Heart right ventricle (tissue), 16 donors: Measurements from ENCODE around the gene RARRES2. TPM values are rescaled to one million over a fixed set of nuclear protein-coding genes. Genes with fewer than 3 reads are reported as not detected.

Experiments used
- ATAC-seq, 8 donors: fragments of 200-7000 bp; cut with Tn5 transposase; one replicate each; pipeline ENCODE4 v1.9.1; 2020; ENCODE audit warnings: mild to moderate bottlenecking in 8 of 8, moderate library complexity in 8 of 8, moderate number of reproducible peaks in 1 of 8
- DNase-seq, 2 donors: peaks; one replicate each; pipeline ENCODE4 v3.0.0-alpha.2; 2020
- H3K27ac ChIP-seq, 10 donors: fragments of 200-600 bp; sonication (generic) in 2 of 10; one replicate each; pipeline versions ENCODE4 v1.5.0 to v1.8.0; 2020 to 2022; ENCODE audit warnings: mild to moderate bottlenecking in 3 of 10
- H3K27me3 ChIP-seq, 7 donors: fragments of 200-600 bp; one replicate each; pipeline ENCODE4 v1.8.0; 2021 to 2022; ENCODE audit warnings: mild to moderate bottlenecking in 2 of 7
- H3K36me3 ChIP-seq, 9 donors: fragments of 200-600 bp; sonication (generic) in 1 of 9; one replicate each; pipeline versions ENCODE4 v1.5.0 to v1.8.0; 2020 to 2022; ENCODE audit warnings: mild to moderate bottlenecking in 2 of 9
- H3K4me1 ChIP-seq, 9 donors: fragments of 200-600 bp; sonication (generic) in 1 of 9; one replicate each; pipeline versions ENCODE4 v1.5.0 to v1.8.0; 2020 to 2022; ENCODE audit warnings: mild to moderate bottlenecking in 4 of 9
- H3K4me3 ChIP-seq, 10 donors: fragments of 200-600 bp; sonication (generic) in 2 of 10; one replicate each; pipeline versions ENCODE4 v1.5.0 to v1.8.0; 2020 to 2022; ENCODE audit warnings: mild to moderate bottlenecking in 7 of 10, moderate library complexity in 2 of 10
- H3K9me3 ChIP-seq, 11 donors: fragments of 200-600 bp in 10 of 11; sonication (generic) in 2 of 11; one replicate each; pipeline versions ENCODE4 v1.5.0 to v1.8.0; 2013 to 2022; ENCODE audit warnings: mild to moderate bottlenecking in 2 of 11, control low read depth in 1 of 11, moderate library complexity in 1 of 11
- CTCF ChIP-seq, 9 donors: fragments of 200-600 bp; sonication (generic) in 2 of 9; IDR thresholded peaks; one replicate each; pipeline versions ENCODE4 v1.5.0 to v1.8.0; 2021 to 2022; ENCODE audit warnings: antibody characterized with exemption in 9 of 9, mild to moderate bottlenecking in 5 of 9, moderate library complexity in 1 of 9
- WGBS, 2 donors: extraction: QIAGEN DNeasy Blood & Tissue Kit; methylation state at CpG; one replicate each; pipeline ENCODE4 v1.1.7; 2013; ENCODE audit warnings: inconsistent platforms in 1 of 2; 5-methylcytosine and 5-hydroxymethylcytosine counted together
- intact Hi-C, 10 donors: fragments of 100-400 bp; cut with DNase I; formaldehyde crosslinking; loops; one replicate each; pipeline versions ENCODE4 v1.11.1 to v1.14.2; 2022
- polyA plus RNA-seq, 2 donors: library from polyadenylated mRNA; stranded (reverse); fragments of 200-250 nt; gene quantifications; one replicate each; pipeline ENCODE4 v1.2.3, GENCODE V29; 2013
- total RNA-seq, 10 donors: library from RNA; stranded (reverse); fragmentation: NEBNext Ultra II Directional in 3 of 10; extraction: Animal tissue kit (Norgen Biotek cat#: 25700) in 3 of 10; gene quantifications; one replicate each; pipeline versions ENCODE4 v1.2.1 to v1.2.4, GENCODE V29; 2021 to 2023
- donor health status: Arrhythmogenic right ventricular cardiomyopathy.
- donor health status: ischemic (EF 13 %, LVEDD 7.1; RV severe dilation, severe dysfunction).
- donor health status: healthy with polysubstance abuse.
- donor health status: DM: no; HTN: yes; CAD: no.
- donor health status: DM: no; HTN: no; CAD: no.
- donor health status: ischemic (EF 25% LVEDD 6.9; RV normal size, moderate dysfunction).
- donor health status: ischemic (EF 25% LVEDD 5.7; RV mildly dilated, moderate dysfunction).
- donor health status: healthy.
- donor health status: DM: yes; HTN: yes; CAD: no.
- donor health status: Ischemic cardiomyopathy.
- donor health status: ischemic (EF 35%, LVEDD 5.7; RV mildly dilated, moderate dysfunction).
- donor health status: nonischemic (EF 11% LVEDD 7.7; RV severe dilation, severe dysfunction).
- donor health status: DM: yes; HTN: yes; CAD: no.
- donor health status: PGD.
- donor health status: ischemic (EF 29% LVEDD 5.4; RV normal size, mild dysfunction).
- donor health status: nonischemic (EF 23%, LVEDD 6.1; RV moderate dilation, normal function).

The RARRES2 gene
- total and polyA plus RNA-seq, 12 donors = 6.7 to 33.0 (median 18.4) TPM

DNA sequence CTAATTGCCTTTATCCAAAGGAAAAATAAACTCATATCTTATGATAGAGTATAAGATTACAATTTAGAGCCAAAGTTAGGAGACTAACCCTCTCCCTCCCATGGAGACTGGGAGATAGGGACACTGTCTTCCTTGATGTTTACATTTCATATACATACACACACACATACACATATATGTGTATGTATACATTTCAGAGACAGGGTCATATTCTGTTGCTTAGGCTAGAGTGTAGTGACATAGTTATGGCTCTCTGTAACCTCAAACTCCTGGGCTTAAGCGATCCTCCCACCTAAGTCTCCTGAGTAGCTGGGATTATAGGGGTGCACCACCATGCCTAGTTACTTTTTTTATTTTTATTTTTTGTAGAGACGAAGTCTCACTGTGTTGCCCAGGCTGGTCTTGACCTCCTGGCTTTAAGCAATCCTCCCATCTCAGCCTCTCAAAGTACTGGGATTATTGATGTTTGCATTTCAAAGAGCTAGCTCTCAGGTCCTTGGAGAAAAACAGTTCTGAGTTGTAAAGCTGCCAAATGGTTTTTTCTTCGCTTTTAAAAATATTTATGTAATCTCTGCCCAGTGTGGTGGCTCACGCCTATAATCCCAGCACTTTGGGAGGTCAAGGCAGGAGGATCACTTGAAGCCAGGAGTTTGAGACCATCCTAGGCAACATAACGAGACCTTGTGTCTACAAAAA is 19.1 kb upstream of the RARRES2 start:
- peaks cover 0 to 28% (median 3%) of the 10 kb centered on the region in 9 donors for H3K4me1 ChIP-seq
- H3K36me3 ChIP-seq = no peaks in the 10 kb centered on the region
- H3K27me3 ChIP-seq = no peaks in the 10 kb centered on the region
- TF ChIP-seq CTCF (IDR thresholded peaks at IDR 0.05) = no peak
- H3K4me3 ChIP-seq = no peak overlapping the region
- H3K27ac ChIP-seq = no peak overlapping the region
- no peak for DNase-seq
- intact Hi-C loops = loop anchor here in 2 of 10 donors (5.0 to 10.0 kb wide), 2 partner anchors 52 to 394 kb away; no protein-coding TSS in a partner anchor
- 87 to 90% methylated on average over 5 of the region's 5 CpGs for WGBS, 2 donors
- H3K9me3 ChIP-seq = no peaks in the 10 kb centered on the region
- no peak for ATAC-seq

- Histone ChIP-seq H3K27me3 (no peaks in the 10 kb centered on the region), H3K9me3 (no peaks in the 10 kb centered on the region), H3K4me3 (no peak overlapping the region), H3K4me1 (peaks cover 0 to 24% (median 3%) of the 10 kb centered on the region in 9 donors), H3K27ac (no peak overlapping the region), H3K36me3 (no peaks in the 10 kb centered on the region)
- no peak for TF ChIP-seq CTCF (IDR thresholded peaks at IDR 0.05)
- DNase-seq (no peak), ATAC-seq (no peak)
- intact Hi-C loops = loop anchor here in 5 of 10 donors (5.0 to 10.0 kb wide), 3 partner anchors 53 to 395 kb away; no protein-coding TSS in a partner anchor
- 98% methylated on average over 2 of the region's 2 CpGs for WGBS, 2 donors
These were observed 18.4 kb upstream of the RARRES2 start for GRCh38 chr7:150359622-150360362.

DNA sequence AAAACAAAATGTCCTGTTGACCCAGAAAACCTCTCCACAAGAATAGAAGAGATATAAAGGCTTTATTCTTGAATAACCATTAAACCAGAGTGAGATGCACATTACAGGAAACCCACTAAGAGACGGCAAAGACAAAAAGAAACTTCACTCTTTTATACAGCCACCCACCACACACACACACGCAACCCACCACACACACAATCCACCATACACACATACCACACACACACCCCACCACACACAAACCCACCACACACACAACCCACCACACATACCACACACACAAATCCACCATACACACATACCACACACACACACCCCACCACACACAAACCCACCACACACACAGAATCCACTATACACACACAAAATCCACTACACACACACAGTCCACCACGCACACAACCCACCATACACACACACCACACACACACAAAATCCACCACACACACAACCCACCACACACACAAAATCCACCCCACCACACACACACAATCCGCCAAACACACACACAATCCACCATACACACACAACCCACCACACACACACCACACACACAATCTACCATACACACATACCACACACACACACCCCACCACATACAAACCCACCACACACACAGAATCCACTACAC is 17.7 kb upstream of the RARRES2 start:
- TF ChIP-seq CTCF (IDR thresholded peaks at IDR 0.05) = no peak

DNA sequence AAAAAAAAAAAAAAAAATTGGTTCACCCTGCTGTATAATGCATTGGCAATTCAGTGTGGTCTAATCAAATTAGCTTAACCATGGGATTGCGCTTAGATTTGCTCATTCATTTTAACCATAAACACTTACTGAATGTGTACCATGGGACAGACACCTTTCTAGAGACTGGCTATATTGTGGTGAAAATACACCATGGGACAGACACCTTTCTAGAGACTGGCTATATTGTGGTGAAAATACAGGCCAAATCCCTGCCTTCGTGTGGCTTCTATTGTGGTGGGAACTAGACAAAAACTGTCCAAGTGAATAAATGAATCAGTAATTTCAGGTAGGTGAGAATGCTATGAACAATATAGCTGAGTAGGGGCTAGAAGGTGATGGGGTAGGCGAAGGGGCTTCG is 17.0 kb upstream of the RARRES2 start:
- no peak overlapping the region for H3K27ac ChIP-seq
- H3K9me3 ChIP-seq = no peaks in the 10 kb centered on the region
- intact Hi-C loops = loop anchor here in 3 of 10 donors (5.0 kb wide), 1 partner anchor 64 kb away; no protein-coding TSS in a partner anchor
- ATAC-seq (no peak), DNase-seq (no peak)
- TF ChIP-seq CTCF (IDR thresholded peaks at IDR 0.05) = no peak
- no peaks in the 10 kb centered on the region for H3K27me3 ChIP-seq
- H3K4me3 ChIP-seq = no peak overlapping the region
- no peaks in the 10 kb centered on the region for H3K36me3 ChIP-seq
- H3K4me1 ChIP-seq = peaks cover 0 to 14% (median 3%) of the 10 kb centered on the region in 9 donors
- 97 to 98% methylated on average over 4 of the region's 4 CpGs for WGBS, 2 donors

More for the DNA sequence above, 17.7 kb upstream of the RARRES2 start:
- H3K27me3 ChIP-seq = no peaks in the 10 kb centered on the region
- no peak overlapping the region for H3K27ac ChIP-seq
- no peaks in the 10 kb centered on the region for H3K9me3 ChIP-seq
- no peak for ATAC-seq
- no peak for DNase-seq
- H3K36me3 ChIP-seq = no peaks in the 10 kb centered on the region
- WGBS, 2 donors = 86 to 93% methylated on average over 4 of the region's 4 CpGs
- intact Hi-C loops = loop anchor here in 3 of 10 donors (5.0 kb wide), 1 partner anchor 63 kb away; no protein-coding TSS in a partner anchor
- H3K4me3 ChIP-seq = no peak overlapping the region
- peaks cover 0 to 21% (median 3%) of the 10 kb centered on the region in 9 donors for H3K4me1 ChIP-seq
